Gastrocnemius medialis (tissue), 4 donors: Measurements from ENCODE around the gene HEBP1. TPM values are rescaled to one million over a fixed set of nuclear protein-coding genes. Genes with fewer than 3 reads are reported as not detected.
A peak's percentile ranks its signal among the peaks of the same experiment; 100 is the strongest.

ENCODE experiments used
- ATAC-seq, 2 donors: fragments of 150-250 bp; one replicate each; pipeline ENCODE4 v1.9.1; 2016
- DNase-seq, 2 donors: peaks; one replicate each; pipeline ENCODE4 v3.0.0-alpha.2; 2019
- H3K27ac ChIP-seq, 4 donors: fragments of 200-600 bp; sonication (generic); 1 replicate in 1 of 4; 2 replicates in 3 of 4; pipeline ENCODE4 v1.5.1; 2016 to 2018; ENCODE audit warnings: mild to moderate bottlenecking in 2 of 4, moderate library complexity in 1 of 4
- H3K27me3 ChIP-seq, 3 donors: fragments of 200-600 bp; sonication (generic) in 2 of 3; 1 replicate in 1 of 3; 2 replicates in 2 of 3; pipeline versions ENCODE4 v1.5.1 to v1.6.0; 2016 to 2019; ENCODE audit warnings: mild to moderate bottlenecking in 1 of 3, moderate library complexity in 1 of 3
- H3K36me3 ChIP-seq, 2 donors: fragments of 200-600 bp; sonication (generic) in 1 of 2; one replicate each; pipeline ENCODE4 v1.5.1; 2017 to 2018
- H3K4me1 ChIP-seq, 2 donors: fragments of 200-600 bp; sonication (generic) in 1 of 2; one replicate each; pipeline ENCODE4 v1.5.1; 2016 to 2017; ENCODE audit warnings: mild to moderate bottlenecking in 2 of 2
- H3K4me3 ChIP-seq, 4 donors: fragments of 200-600 bp; sonication (generic) in 3 of 4; 1 replicate in 1 of 4; 2 replicates in 3 of 4; pipeline ENCODE4 v1.5.1; 2016 to 2019; ENCODE audit warnings: mild to moderate bottlenecking in 2 of 4
- H3K9me3 ChIP-seq, 3 donors: fragments of 200-600 bp; sonication (generic) in 2 of 3; 1 replicate in 1 of 3; 2 replicates in 2 of 3; pipeline ENCODE4 v1.5.1; 2016 to 2019
- POLR2A ChIP-seq, 2 donors: fragments of 450-650 bp; IDR thresholded peaks; one replicate each; pipeline ENCODE4 v1.6.1; 2017; ENCODE audit warnings: antibody characterized with exemption in 2 of 2, mild to moderate bottlenecking in 2 of 2, moderate library complexity in 2 of 2
- in situ Hi-C, 4 donors: fragments of 200-750 bp; cut with MboI; loops; one replicate each; pipeline versions ENCODE4 v1.15.0 to v1.8.0; 2017; ENCODE audit warnings: low sequenced_read_pairs in 4 of 4
- intact Hi-C: fragments of 100-400 bp; cut with DNase I; formaldehyde crosslinking; loops from one replicate; pipeline ENCODE4 v1.15.1; 2023; ENCODE audit warnings: low total_unique reads
- total RNA-seq, 4 donors: library from RNA; depleted of rRNA; stranded (reverse); fragments of >200 nt; gene quantifications; one replicate each; pipeline versions ENCODE4 v1.1.0 to v1.2.3, GENCODE V29; 2016
- TF ChIP-seq, protein P1 (sequence below), 5 experiments: fragments of 450-650 bp in 3 of 5; fragments of 200-600 bp in 2 of 5; sonication (generic) in 2 of 5; IDR thresholded peaks in 4 of 5; conservative IDR thresholded peaks in 1 of 5; 1 replicate in 4 of 5; 2 replicates in 1 of 5; pipeline ENCODE4 v1.5.1; 2016 to 2019; ENCODE audit warnings: antibody characterized with exemption in 5 of 5, mild to moderate bottlenecking in 3 of 5, moderate library complexity in 3 of 5

HEBP1 gene
- total RNA-seq, 4 donors from 2014 or later, result 3.8 to 15.8 (median 9.9) TPM

DNA sequence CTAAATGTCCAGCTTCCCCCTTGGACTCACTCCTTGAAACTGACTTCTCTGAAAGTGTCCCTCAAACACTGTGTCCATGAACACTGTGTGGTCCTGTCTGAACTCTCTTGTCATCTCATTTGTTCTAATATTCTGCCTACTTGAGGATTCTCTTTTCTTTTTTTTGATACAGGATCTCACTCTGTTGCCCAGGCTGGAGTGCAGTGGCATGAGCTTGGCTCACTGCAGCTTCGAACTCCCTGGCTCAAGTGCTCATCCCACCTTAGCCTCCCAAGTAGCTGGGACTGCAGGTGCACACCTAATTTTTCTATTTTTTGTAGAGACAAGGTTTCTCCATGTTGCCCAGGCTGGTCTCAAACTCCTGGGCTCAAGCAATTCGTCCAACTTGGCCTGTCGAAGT is 4.9 kb upstream of the HEBP1 start:
- H3K4me3 ChIP-seq, result no peak overlapping the region
- intact Hi-C loops, result loop anchor here (5.0 kb wide), 1 partner anchor 193 kb away; the partner anchor contains the start of gene DDX47
- in situ Hi-C loops, result no loop called here
- no peaks in the 10 kb centered on the region for H3K27me3 ChIP-seq
- ATAC-seq (no peak), DNase-seq (no peak)
- H3K36me3 ChIP-seq, result no peaks in the 10 kb centered on the region
- no peak overlapping the region for H3K27ac ChIP-seq
- no peaks in the 10 kb centered on the region for H3K9me3 ChIP-seq
- TF ChIP-seq, protein P1, sequence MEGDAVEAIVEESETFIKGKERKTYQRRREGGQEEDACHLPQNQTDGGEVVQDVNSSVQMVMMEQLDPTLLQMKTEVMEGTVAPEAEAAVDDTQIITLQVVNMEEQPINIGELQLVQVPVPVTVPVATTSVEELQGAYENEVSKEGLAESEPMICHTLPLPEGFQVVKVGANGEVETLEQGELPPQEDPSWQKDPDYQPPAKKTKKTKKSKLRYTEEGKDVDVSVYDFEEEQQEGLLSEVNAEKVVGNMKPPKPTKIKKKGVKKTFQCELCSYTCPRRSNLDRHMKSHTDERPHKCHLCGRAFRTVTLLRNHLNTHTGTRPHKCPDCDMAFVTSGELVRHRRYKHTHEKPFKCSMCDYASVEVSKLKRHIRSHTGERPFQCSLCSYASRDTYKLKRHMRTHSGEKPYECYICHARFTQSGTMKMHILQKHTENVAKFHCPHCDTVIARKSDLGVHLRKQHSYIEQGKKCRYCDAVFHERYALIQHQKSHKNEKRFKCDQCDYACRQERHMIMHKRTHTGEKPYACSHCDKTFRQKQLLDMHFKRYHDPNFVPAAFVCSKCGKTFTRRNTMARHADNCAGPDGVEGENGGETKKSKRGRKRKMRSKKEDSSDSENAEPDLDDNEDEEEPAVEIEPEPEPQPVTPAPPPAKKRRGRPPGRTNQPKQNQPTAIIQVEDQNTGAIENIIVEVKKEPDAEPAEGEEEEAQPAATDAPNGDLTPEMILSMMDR (IDR thresholded peaks at IDR 0.05 in 4 of 5, conservative IDR thresholded peaks at IDR 0.05 in 1 of 5), result no peak
- TF ChIP-seq POLR2A (IDR thresholded peaks at IDR 0.05), result no peak
- no peaks in the 10 kb centered on the region for H3K4me1 ChIP-seq

DNA sequence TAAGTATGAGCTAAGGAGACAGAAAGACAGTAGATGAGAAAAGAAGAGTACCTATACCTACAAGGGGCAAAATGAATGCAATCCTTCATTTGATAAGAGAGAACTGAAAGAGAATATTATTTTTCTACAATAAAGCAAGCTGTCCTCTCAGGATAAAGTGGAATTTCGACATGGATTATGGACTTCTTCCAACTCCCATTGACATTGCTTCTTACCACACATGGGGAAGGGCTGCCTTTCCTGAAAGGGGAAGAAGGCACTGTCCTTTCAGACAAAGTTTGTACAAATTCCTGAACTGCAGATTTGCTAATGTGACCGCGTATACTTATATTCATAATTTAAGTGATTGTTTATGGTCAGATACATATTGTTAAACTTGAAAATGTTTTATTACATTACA is 4.3 kb upstream of the HEBP1 start:
- Histone ChIP-seq H3K27me3 (no peaks in the 10 kb centered on the region), H3K9me3 (no peaks in the 10 kb centered on the region), H3K36me3 (no peaks in the 10 kb centered on the region), H3K4me3 (no peak overlapping the region), H3K27ac (no peak overlapping the region), H3K4me1 (peaks cover 0 to 1% of the 10 kb centered on the region in 2 donors)
- in situ Hi-C loops, result no loop called here
- intact Hi-C loops, result loop anchor here (5.0 kb wide), 1 partner anchor 192 kb away; the partner anchor contains the start of gene DDX47
- no peak for DNase-seq
- TF ChIP-seq POLR2A (IDR thresholded peaks at IDR 0.05), result no peak
- TF ChIP-seq, protein P1 (IDR thresholded peaks at IDR 0.05 in 4 of 5, conservative IDR thresholded peaks at IDR 0.05 in 1 of 5), result no peak
- ATAC-seq, result no peak

DNA sequence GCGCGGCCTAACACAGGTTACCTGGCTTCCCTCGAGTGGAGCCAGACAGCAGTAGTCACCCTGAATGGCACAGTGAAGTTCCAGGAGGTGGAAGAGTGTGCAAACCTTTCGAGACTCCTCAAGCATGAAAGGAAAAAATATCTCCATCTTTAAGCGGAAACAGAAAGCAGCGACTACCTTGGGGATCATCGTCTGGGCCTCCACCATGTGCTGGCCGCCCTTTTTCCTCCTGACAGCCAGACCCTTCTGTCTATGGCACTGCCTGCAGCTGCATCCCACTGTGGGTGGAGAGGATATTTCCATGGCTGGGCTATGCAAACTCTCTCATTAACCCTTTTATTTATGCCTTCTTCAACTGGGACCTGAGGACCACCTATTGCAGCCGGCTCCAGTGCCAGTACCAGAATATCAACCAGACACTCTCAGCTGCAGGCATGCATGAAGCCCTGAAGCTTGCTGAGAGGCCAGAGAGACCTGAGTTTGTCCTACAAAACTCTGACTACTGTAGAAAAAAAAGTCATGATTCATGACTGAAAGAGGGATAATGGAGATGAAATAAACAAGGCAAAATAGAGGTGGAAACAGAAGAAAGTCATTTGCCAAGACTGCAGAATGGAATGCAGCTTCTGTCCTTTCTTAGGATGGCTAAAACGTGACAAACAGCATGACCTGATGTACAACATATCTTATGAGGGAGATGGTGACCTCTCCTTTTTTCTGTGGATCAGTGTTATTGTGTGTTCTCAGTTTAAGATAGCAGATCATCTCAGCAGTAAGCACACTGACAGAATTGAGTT is 2.4 kb upstream of the HEBP1 start:
- no peaks in the 10 kb centered on the region for H3K27me3 ChIP-seq
- peak overlapping the region in 1 of 4 donors; percentile 61 for H3K4me3 ChIP-seq
- no peak for DNase-seq
- TF ChIP-seq, protein P1 (IDR thresholded peaks at IDR 0.05 in 4 of 5, conservative IDR thresholded peaks at IDR 0.05 in 1 of 5), result no peak
- TF ChIP-seq POLR2A (IDR thresholded peaks at IDR 0.05), result no peak
- intact Hi-C loops, result loop anchor here (5.0 kb wide), 1 partner anchor 190 kb away; the partner anchor contains the start of gene DDX47
- H3K4me1 ChIP-seq, result peaks cover 8 to 15% of the 10 kb centered on the region in 2 donors
- in situ Hi-C loops, result no loop called here
- ATAC-seq, result no peak
- no peaks in the 10 kb centered on the region for H3K36me3 ChIP-seq
- H3K27ac ChIP-seq, result no peak overlapping the region
- H3K9me3 ChIP-seq, result no peaks in the 10 kb centered on the region

DNA sequence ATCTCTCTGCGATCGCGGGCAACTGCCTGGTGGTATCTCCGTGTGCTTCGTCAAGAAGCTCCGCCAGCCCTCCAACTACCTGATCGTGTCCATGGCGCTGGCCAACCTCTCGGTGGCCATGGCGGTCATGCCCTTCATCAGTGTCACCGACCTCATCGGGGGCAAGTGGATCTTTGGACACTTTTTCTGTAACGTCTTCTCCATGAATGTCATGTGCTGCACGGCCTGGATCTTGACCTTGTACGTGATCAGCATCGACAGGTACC is 1.6 kb upstream of the HEBP1 start:
- peak overlapping the region; percentile 61 to 89 (median 74) for H3K4me3 ChIP-seq
- in situ Hi-C loops (no loop called here), intact Hi-C loops (loop anchor here (2.0 to 5.0 kb wide), 2 partner anchors 189 to 275 kb away; partner anchors contain the start of gene DDX47)
- H3K27ac ChIP-seq, result peak overlapping the region; percentile 80 to 91 (median 82)
- H3K9me3 ChIP-seq, result no peaks in the 10 kb centered on the region
- no peaks in the 10 kb centered on the region for H3K36me3 ChIP-seq
- TF ChIP-seq, protein P1 (IDR thresholded peaks at IDR 0.05 in 4 of 5, conservative IDR thresholded peaks at IDR 0.05 in 1 of 5), result no peak
- TF ChIP-seq POLR2A (IDR thresholded peaks at IDR 0.05), result no peak
- DNase-seq (no peak), ATAC-seq (no peak)
- H3K27me3 ChIP-seq, result no peaks in the 10 kb centered on the region
- H3K4me1 ChIP-seq, result peaks cover 14 to 18% of the 10 kb centered on the region in 2 donors
